Measurements from ENCODE around the gene ABHD4.

DNA sequence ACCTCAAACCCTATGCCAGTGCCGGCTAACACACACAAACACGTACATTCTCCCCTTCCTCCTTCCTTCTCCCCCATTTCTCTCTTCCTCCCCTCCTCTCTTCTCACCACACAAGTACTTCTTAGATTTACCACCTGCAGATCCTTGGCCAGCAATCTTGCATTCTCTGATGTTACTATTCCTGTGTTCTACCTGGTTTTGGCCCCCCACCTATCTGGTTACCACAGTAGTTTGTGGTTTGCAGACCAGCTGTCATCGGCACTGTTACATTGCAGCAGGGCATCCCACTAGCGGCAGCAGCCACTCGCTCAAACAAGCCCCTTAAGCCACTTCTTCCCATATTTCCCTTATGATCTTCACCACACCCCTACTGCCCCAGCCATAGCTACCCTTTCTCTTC, 3.9 kb downstream of the ABHD4 start:
- TF ChIP-seq, protein P1, sequence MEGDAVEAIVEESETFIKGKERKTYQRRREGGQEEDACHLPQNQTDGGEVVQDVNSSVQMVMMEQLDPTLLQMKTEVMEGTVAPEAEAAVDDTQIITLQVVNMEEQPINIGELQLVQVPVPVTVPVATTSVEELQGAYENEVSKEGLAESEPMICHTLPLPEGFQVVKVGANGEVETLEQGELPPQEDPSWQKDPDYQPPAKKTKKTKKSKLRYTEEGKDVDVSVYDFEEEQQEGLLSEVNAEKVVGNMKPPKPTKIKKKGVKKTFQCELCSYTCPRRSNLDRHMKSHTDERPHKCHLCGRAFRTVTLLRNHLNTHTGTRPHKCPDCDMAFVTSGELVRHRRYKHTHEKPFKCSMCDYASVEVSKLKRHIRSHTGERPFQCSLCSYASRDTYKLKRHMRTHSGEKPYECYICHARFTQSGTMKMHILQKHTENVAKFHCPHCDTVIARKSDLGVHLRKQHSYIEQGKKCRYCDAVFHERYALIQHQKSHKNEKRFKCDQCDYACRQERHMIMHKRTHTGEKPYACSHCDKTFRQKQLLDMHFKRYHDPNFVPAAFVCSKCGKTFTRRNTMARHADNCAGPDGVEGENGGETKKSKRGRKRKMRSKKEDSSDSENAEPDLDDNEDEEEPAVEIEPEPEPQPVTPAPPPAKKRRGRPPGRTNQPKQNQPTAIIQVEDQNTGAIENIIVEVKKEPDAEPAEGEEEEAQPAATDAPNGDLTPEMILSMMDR (IDR thresholded peaks at IDR 0.05) = no peak
- TF ChIP-seq EZH2 (IDR thresholded peaks at IDR 0.05; ENCODE audit: borderline replicate concordance, insufficient read depth, low read depth, low read length, poor library complexity, severe bottlenecking) = no peak

All from B cell (primary cell).